Urinary bladder (tissue), 4 donors: ENCODE measurements around the gene RAP1B. TPM values are rescaled to one million over a fixed set of nuclear protein-coding genes. Genes with fewer than 3 reads are reported as not detected.
"Not testable (repeated sequence)": the region's sequence is repeated elsewhere in the genome, so short reads cannot be mapped to it uniquely, and the experiment has no call there.

Source experiments
- DNase-seq: peaks from one replicate; pipeline ENCODE4 v3.0.0-alpha.2; 2015; ENCODE audit errors: extremely low spot score
- H3K27ac ChIP-seq: one replicate; pipeline ENCODE4 v1.5.1; 2013; ENCODE audit warnings: low read depth, mild to moderate bottlenecking, moderate library complexity
- H3K36me3 ChIP-seq: one replicate; pipeline ENCODE4 v1.6.1; 2013; ENCODE audit warnings: mild to moderate bottlenecking, moderate library complexity; ENCODE audit not compliant: insufficient read depth
- H3K4me1 ChIP-seq: one replicate; pipeline ENCODE4 v1.6.1; 2013; ENCODE audit warnings: mild to moderate bottlenecking, moderate library complexity; ENCODE audit not compliant: insufficient read depth
- H3K4me3 ChIP-seq: one replicate; pipeline ENCODE4 v1.5.1; 2013; ENCODE audit warnings: low read depth, low read length
- WGBS: extraction: QIAGEN DNeasy Blood & Tissue Kit; methylation state at CpG from one replicate; pipeline ENCODE4 v1.1.7; 2013; 5-methylcytosine and 5-hydroxymethylcytosine counted together
- polyA plus RNA-seq: library from polyadenylated mRNA; stranded (reverse); fragments of 200-250 nt; gene quantifications from one replicate; pipeline ENCODE4 v1.2.3, GENCODE V29; 2013
- total RNA-seq: library from RNA; depleted of rRNA; stranded (reverse); fragments of >200 nt; gene quantifications from one replicate; pipeline ENCODE4 v1.2.3, GENCODE V29; 2014
- donor health status: healthy with polysubstance abuse.
- donor health status: healthy.

The RAP1B gene
- total and polyA plus RNA-seq, 2 donors = 145 to 302 TPM

DNA sequence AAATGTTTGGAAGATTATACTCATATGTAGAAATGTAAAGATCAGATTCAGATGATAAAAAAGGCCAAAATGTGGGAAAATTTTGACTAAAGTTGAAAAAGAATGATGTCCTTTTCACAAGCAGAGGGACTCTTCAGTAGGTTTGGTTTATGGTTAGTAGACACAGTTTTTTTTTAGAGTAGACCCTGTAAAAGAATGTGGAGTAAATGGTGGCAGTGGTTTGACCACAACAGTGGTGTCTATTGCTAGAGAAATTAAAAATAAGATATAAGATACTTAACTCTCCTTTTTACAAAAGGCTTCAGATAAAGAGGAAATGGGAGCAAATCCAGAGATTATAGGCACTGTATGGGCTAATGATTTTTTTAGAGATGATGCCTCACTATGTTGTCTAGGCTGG lies 21.8 kb downstream of the RAP1B start:
- no peaks in the 10 kb centered on the region for H3K36me3 ChIP-seq
- DNase-seq = no peak
- no peak overlapping the region for H3K4me3 ChIP-seq
- H3K27ac ChIP-seq = no peak overlapping the region
- H3K4me1 ChIP-seq = peaks cover 4% of the 10 kb centered on the region

- Histone ChIP-seq H3K4me1 (peaks cover 4% of the 10 kb centered on the region), H3K36me3 (no peaks in the 10 kb centered on the region), H3K27ac (no peak overlapping the region), H3K4me3 (no peak overlapping the region)
- no peak for DNase-seq
- WGBS = 88% methylated on average over 9 of the region's 9 CpGs
Observed at GRCh38 chr12:68633614-68634558, 23.2 kb downstream of the RAP1B start.

DNA sequence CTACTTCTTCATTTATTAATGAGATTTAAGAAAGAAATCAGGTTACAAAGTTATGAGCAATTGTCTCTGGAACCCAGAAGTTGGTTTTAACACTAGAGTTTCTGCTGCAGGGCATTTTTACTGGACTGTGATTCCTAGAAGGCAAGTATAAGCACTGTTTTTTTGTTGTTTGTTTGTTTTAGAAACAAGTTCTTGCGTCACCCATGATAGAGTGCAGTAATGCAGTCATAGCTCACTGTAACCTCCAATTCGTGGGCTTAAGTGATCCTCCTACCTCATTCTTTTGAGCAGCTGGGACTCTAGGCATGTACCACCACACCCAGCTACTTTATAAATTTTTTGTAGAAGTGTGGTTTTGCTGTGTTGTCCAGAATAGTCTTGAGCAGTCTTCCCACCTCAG lies 25.6 kb downstream of the RAP1B start:
- DNase-seq = peak; percentile 10
- Histone ChIP-seq H3K36me3 (no peaks in the 10 kb centered on the region), H3K27ac (no peak overlapping the region), H3K4me3 (no peak overlapping the region), H3K4me1 (peaks cover 2% of the 10 kb centered on the region)
- WGBS = 43% methylated on average over 2 of the region's 2 CpGs

DNA sequence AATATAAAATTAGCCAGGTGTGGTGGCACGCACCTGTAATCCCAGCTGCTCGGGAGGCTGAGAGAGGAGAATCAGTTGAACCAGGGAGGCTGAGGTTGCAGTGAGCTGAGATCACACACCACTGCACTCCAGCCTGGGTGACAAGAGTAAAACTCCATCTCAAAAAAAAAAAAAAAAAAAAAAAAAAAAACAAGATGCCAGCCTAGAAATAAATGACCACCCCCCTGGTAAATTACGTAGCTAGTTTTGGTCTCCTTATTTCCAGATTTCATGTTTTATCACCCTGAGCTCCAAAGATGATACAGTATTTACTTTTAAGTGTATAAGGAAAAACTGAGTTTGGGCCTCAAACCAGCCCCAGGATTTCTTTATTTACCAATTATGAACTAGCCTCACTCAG lies 26.7 kb downstream of the RAP1B start:
- not testable (repeated sequence) for H3K4me3 ChIP-seq, H3K4me1 ChIP-seq, H3K27ac ChIP-seq, DNase-seq, H3K36me3 ChIP-seq
- 94% methylated on average over 3 of the region's 3 CpGs for WGBS

- H3K4me3 ChIP-seq = no peak overlapping the region
- peaks cover 2% of the 10 kb centered on the region for H3K4me1 ChIP-seq
- H3K36me3 ChIP-seq = no peaks in the 10 kb centered on the region
- DNase-seq = no peak
- no peak overlapping the region for H3K27ac ChIP-seq
- 67% methylated on average over 3 of the region's 3 CpGs for WGBS
Observed at GRCh38 chr12:68638171-68638570, 27.5 kb downstream of the RAP1B start.

DNA sequence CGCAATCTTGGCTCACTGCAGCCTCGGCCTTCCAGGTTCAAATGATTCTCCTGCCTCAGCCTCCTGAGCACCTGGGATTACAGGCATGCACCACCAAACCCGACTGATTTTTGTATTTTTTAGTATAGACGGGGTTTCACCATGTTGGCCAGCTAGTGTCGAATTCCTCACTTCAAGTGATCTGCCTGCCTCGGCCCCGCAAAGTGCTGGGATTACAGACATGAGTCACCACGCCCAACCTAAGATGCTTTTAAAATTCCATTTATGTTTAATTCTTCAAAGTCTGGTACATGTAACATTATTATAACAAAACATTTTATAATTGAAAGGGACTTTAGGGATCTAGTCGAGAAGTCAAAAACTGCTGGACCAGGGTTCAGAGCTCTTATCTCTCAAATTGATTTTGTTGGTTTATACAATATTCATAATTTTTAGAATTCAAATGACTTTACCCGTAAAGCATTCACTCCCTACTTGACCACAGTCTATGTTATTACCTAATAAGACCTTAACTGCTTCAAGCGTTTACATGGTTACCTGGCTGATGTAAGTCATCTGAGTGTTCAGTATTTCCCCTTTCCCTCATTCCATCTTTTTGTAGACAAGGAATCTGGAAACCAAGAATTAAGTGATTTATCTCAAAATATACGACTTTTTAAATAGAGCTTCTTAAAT lies 28.2 kb downstream of the RAP1B start:
- 74% methylated on average over 12 of the region's 12 CpGs for WGBS
- H3K4me3 ChIP-seq = no peak overlapping the region
- no peak overlapping the region for H3K27ac ChIP-seq
- no peaks in the 10 kb centered on the region for H3K36me3 ChIP-seq
- H3K4me1 ChIP-seq = peaks cover 2% of the 10 kb centered on the region
- DNase-seq = no peak

- peaks cover 2% of the 10 kb centered on the region for H3K4me1 ChIP-seq
- no peak for DNase-seq
- H3K4me3 ChIP-seq = no peak overlapping the region
- WGBS = 86% methylated on average over 1 of the region's 1 CpG
- no peaks in the 10 kb centered on the region for H3K36me3 ChIP-seq
- H3K27ac ChIP-seq = no peak overlapping the region
Observed at GRCh38 chr12:68639396-68639767, 28.7 kb downstream of the RAP1B start.

GRCh38 chr12:68641138-68641537 lies 30.4 kb downstream of the RAP1B start:
- Histone ChIP-seq H3K36me3 (no peaks in the 10 kb centered on the region), H3K4me3 (no peak overlapping the region), H3K27ac (no peak overlapping the region), H3K4me1 (peaks cover 2% of the 10 kb centered on the region)
- DNase-seq = no peak
- WGBS = 43% methylated on average over 5 of the region's 5 CpGs

GRCh38 chr12:68646484-68646883 lies 35.8 kb downstream of the RAP1B start:
- Histone ChIP-seq H3K27ac (no peak overlapping the region), H3K36me3 (no peaks in the 10 kb centered on the region), H3K4me1 (no peaks in the 10 kb centered on the region), H3K4me3 (no peak overlapping the region)
- 91% methylated on average over 5 of the region's 5 CpGs for WGBS
- DNase-seq = no peak

GRCh38 chr12:68647507-68647906 lies 36.8 kb downstream of the RAP1B start:
- Histone ChIP-seq H3K4me1 (no peaks in the 10 kb centered on the region), H3K36me3 (no peaks in the 10 kb centered on the region), H3K4me3 (no peak overlapping the region), H3K27ac (no peak overlapping the region)
- 68% methylated on average over 1 of the region's 1 CpG for WGBS
- DNase-seq = no peak

DNA sequence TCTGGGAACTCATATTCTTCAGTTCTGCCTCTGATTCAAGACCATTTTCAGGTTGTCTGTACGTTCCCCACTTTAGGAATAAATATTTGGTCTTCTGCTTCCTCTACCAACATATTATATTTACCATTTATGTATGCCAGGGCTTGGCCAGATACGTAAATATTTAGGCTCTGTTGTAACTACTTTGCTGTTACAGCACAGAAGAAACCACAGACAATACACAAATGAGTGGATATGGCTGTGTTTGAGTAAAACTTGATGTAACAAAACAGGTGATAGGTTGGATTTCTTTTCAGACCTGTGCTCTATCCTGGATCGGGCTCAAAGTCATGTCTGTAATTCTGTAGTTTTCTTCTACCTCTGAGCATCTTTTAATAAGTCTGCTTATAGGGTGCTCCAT lies 37.5 kb downstream of the RAP1B start:
- Histone ChIP-seq H3K27ac (no peak overlapping the region), H3K4me3 (no peak overlapping the region), H3K36me3 (no peaks in the 10 kb centered on the region), H3K4me1 (no peaks in the 10 kb centered on the region)
- 63% methylated on average over 3 of the region's 3 CpGs for WGBS
- DNase-seq = no peak

GRCh38 chr12:68665016-68665569 lies 54.4 kb downstream of the RAP1B start:
- H3K27ac ChIP-seq = no peak overlapping the region
- no peaks in the 10 kb centered on the region for H3K36me3 ChIP-seq
- no peaks in the 10 kb centered on the region for H3K4me1 ChIP-seq
- H3K4me3 ChIP-seq = no peak overlapping the region
- WGBS = 72% methylated on average over 3 of the region's 3 CpGs
- no peak for DNase-seq

GRCh38 chr12:68667291-68667690 lies 56.6 kb downstream of the RAP1B start:
- Histone ChIP-seq H3K36me3 (no peaks in the 10 kb centered on the region), H3K4me3 (no peak overlapping the region), H3K4me1 (no peaks in the 10 kb centered on the region), H3K27ac (no peak overlapping the region)
- no peak for DNase-seq
- WGBS = 76% methylated on average over 1 of the region's 1 CpG

DNA sequence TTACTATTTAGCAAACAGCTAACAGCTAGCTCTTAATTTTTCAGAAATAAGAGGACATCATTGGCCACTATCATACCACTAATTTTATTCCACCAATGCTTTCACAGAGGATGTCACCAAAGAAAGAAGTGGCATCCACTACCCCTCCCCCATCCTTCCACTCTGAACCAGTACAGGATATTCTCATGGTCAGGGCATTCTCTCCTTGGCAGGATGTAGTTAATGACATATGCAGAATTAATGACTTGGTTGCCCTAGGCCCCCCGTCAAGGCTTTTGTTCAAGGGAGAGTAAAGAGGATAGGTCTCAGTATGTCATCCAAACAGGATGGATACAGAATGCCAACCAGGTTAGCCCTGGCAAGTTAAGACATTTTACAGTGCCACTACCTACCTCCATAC lies 57.2 kb downstream of the RAP1B start:
- no peak overlapping the region for H3K27ac ChIP-seq
- no peaks in the 10 kb centered on the region for H3K36me3 ChIP-seq
- 44% methylated on average over 1 of the region's 1 CpG for WGBS
- no peak for DNase-seq
- no peaks in the 10 kb centered on the region for H3K4me1 ChIP-seq
- H3K4me3 ChIP-seq = no peak overlapping the region
